Stomach (tissue), 8 donors: Measurements from ENCODE around the gene MZT2B. TPM values are rescaled to one million over a fixed set of nuclear protein-coding genes. Genes with fewer than 3 reads are reported as not detected.

ENCODE experiments used
- polyA plus RNA-seq, 3 donors: library from polyadenylated mRNA; stranded (reverse); fragments of 200-250 nt; gene quantifications; one replicate each; pipeline ENCODE4 v1.2.3, GENCODE V29; 2013
- total RNA-seq, 5 donors: library from RNA; depleted of rRNA; stranded (reverse); fragments of >200 nt; gene quantifications; one replicate each; pipeline versions ENCODE4 v1.1.0 to v1.2.3, GENCODE V29; 2014 to 2016
- donor health status: healthy with polysubstance abuse.
- donor health status: Bipolar disorder and iron deficiency.
- donor health status: healthy.

Gene MZT2B
- total and polyA plus RNA-seq, 8 donors = 52.3 to 521 (median 253) TPM

Other genes starting within 250 kb of the MZT2B start
- under 1 TPM in 1 of 5 donors, not detected in 4; 0.18 TPM for gene RAB6C, start 202.6 kb upstream of the MZT2B start, total RNA-seq
- gene RAB6C, start 202.6 kb upstream of the MZT2B start, polyA plus RNA-seq = not detected
- under 1 TPM in 1 of 5 donors, not detected in 4; 0.18 TPM for gene POTEF, start 53.0 kb upstream of the MZT2B start, total RNA-seq
- gene POTEF, start 53.0 kb upstream of the MZT2B start, polyA plus RNA-seq = not detected
- 1 to 10 TPM in 3 of 5 donors, under 1 TPM in 1, not detected in 1; 0.89 to 2.4 (median 1.1) TPM for gene CCDC74B, start 37.1 kb upstream of the MZT2B start, total RNA-seq
- 1 to 10 TPM; 2.0 to 2.9 (median 2.4) TPM for gene CCDC74B, start 37.1 kb upstream of the MZT2B start, polyA plus RNA-seq
- gene SMPD4, start 660 bp upstream of the MZT2B start, total RNA-seq = 100 to 1,000 TPM in 1 of 5 donors, 10 to 100 TPM in 4; 11.4 to 109 (median 36.8) TPM
- 10 to 100 TPM; 16.2 to 35.8 (median 19.8) TPM for gene SMPD4, start 660 bp upstream of the MZT2B start, polyA plus RNA-seq
- not detected for gene TUBA3E, start 16.2 kb downstream of the MZT2B start, total RNA-seq
- gene TUBA3E, start 16.2 kb downstream of the MZT2B start, polyA plus RNA-seq = not detected
- gene IMP4, start 160.6 kb downstream of the MZT2B start, total RNA-seq = 10 to 100 TPM; 14.2 to 88.7 (median 43.7) TPM
- 100 to 1,000 TPM in 1 of 3 donors, 10 to 100 TPM in 2; 84.4 to 128 (median 85.5) TPM for gene IMP4, start 160.6 kb downstream of the MZT2B start, polyA plus RNA-seq
- gene PTPN18, start 173.8 kb downstream of the MZT2B start, total RNA-seq = 100 to 1,000 TPM in 2 of 5 donors, 10 to 100 TPM in 3; 38.6 to 177 (median 92.6) TPM
- gene PTPN18, start 173.8 kb downstream of the MZT2B start, polyA plus RNA-seq = 10 to 100 TPM; 37.0 to 54.3 (median 42.8) TPM